HL-60/S4 (cell line): ENCODE measurements around the gene TCP11X2.
"Not testable (repeated sequence)": the region's sequence is repeated elsewhere in the genome, so short reads cannot be mapped to it uniquely, and the experiment has no call there.

Source experiments
- in situ Hi-C: fragments of 300-500 bp; cut with MboI; formaldehyde crosslinking; loops from 2 replicates; pipeline ENCODE4 v1.14.3; 2022; ENCODE audit warnings: low sequenced_read_pairs

The TCP11X2 gene

DNA sequence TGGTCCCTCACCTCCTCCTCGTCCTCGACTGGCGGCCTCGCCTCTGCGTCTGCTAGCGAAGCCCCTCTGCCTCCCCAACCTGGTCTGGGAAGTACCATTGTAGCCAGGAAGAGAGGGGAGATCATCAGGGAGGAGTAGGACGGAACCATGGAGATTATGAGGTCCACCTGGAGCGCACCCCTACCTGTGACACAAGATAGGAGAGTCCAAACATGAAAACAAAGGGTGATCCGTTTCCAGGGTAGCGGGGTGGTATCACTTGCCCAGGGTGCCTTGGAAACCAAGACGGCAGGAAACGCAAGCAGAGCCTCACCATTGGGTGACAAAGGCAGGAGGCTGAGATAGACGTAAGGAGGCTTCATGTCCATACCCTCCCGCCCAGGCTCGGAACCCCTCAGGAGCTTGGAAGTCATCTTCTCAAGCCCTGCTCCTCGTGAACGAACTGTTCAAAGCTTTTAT lies at the start of gene TCP11X2:
Gene TCP11X2, minus strand, starts transcription at position 51 of the 459 bp plus-strand sequence.
- in situ Hi-C loops, result not testable (repeated sequence)

DNA sequence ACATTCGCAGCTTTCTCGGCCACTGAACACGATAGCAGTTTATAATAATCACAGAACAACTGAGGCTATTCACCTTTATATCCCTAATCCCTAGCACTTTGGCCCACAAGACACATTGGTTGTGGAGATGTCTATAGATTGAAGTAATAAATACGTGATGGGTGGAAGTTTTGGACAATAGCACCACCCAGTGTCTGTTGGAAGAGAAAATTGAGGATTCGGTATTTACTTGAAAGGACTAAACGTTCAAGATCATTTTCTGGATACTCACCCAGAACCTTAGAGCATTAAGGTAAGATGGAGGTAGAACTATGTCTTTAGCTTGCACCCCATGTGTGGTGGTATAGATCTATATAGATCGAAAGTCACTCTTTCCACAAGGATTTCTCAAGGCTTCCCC lies 45.7 kb upstream of the TCP11X2 start:
- in situ Hi-C loops, result no loop called here

- in situ Hi-C loops, result no loop called here
These were observed 44.6 kb upstream of the TCP11X2 start, which contains the start of gene TMSB15A for GRCh38 chrX:102515975-102516941. Gene TMSB15A (minus strand): TSS chrX:102516739.

DNA sequence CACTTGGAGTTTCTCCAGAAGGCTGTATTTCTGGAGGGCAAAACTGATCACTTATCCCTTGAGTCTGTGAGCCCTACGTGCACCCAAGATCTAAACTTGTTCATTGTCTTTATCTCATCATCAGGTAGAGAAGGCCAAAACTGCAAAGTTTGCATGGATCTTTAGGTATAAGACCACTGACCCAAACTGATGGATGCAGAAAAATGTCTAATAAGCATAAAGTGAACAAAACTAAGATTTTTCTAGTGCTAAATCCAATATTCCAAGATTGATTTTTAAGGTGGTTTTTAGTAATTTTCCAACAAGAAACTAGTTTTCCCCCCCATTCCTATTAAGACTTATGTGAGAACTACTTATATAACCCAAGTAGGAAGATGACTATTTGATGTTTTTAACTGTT lies 42.9 kb upstream of the TCP11X2 start:
- in situ Hi-C loops, result no loop called here

DNA sequence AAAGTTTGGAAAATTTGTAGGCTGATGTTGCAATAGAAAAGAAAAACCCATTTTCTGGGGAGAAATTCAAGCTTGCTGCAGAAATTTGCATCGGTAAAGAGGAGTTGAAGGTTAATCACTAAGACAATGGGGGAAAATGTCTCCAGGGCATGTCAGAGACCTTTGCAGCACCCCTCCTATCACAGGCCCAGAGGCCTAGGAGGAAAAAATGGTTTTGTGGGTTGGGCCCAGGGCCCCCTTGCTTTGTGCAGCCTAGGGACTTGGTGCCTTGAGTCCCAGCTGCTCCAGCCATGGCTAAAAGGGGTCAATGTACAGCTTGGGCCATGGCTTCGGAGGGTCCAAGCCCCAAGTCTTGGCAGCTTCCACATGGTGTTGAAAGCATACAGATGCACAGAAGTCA lies 27.1 kb upstream of the TCP11X2 start:
- in situ Hi-C loops, result no loop called here

- in situ Hi-C loops, result no loop called here
These were observed 20.2 kb upstream of the TCP11X2 start for GRCh38 chrX:102491766-102492165.

DNA sequence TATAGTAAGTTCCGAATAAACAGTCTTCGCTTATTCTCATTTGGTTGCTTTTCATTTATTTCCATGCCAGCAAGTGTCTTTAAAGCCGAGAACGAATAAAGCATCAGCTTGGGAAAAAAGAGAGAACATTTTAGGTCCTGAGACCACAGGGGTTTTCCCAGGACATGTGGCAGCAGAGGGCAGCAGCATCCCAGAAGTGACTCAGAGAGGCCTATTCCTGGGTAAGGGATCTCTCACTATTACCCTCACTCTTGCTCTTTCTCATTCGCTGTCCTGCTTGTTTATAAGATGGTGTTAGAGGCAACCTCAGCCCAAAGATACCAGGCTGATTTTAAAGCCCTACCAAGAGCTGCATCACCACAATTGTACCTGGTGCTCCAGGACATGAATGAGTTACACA lies 7.2 kb upstream of the TCP11X2 start:
- in situ Hi-C loops, result not testable (repeated sequence)

DNA sequence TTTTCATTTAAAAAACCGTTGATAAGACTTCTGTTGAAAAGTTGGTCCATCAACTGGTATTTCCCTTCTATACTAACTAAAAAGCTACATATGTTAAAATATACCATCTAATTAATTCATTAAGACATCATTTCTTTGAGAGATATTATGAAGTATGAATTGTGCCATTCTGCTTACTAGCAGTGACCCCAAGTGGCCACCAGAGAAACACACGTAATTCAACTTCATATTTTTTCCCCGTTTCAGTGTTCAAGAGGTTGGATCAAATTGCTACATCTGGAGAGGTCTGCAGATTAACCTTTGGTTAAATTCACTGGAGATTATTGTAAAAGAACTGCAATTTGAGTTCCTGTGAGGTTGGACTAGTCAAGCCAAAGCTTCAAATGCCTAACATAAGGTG lies 1.4 kb downstream of the TCP11X2 start:
- in situ Hi-C loops, result not testable (repeated sequence)

DNA sequence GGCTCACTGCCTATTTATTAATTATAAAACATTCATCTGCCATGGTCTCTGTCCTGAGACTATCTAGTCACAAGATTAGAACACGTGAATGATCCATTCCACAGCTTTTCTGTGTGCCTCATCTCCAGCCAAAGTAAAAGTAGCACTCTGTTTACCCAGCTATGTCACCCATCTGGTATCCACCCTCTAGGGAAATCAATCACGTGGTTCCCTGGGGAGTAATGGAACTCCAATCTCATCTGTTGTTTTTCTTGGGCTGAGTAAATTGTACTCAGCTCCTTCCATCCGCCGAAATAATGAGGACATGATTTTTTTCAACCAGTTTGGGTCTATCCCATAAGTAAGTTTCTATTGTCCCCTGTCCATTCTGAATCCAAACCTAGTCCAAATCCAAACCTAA lies 13.0 kb downstream of the TCP11X2 start:
- in situ Hi-C loops, result not testable (repeated sequence)

DNA sequence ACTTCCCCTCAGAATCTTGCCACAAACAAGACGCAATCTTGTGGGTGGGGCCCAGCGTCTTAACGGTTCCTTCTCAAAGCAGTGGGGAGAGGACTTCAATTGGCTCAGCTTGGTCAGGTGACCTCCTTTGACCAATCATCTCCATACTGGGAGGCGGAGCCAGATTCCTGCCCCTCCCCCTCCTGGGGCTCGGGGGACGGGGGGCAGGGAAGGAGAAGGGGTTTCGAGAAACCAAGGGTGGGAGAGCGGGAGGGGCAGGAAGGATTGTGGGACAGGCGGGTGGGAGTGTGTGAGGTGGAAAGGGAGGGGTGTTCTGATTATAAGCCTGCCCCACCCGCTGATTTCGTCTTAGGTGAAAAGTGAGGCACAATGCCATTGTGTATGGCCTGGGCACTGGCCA lies 31.7 kb downstream of the TCP11X2 start, which contains the start of gene NXF2B:
Gene NXF2B, minus strand, starts transcription at position 101 of the 400 bp plus-strand sequence. CDS start 59,972 bp downstream, outside the sequence.
- in situ Hi-C loops, result not testable (repeated sequence)

GRCh38 chrX:102414493-102414892 lies 57.1 kb downstream of the TCP11X2 start:
- in situ Hi-C loops, result not testable (repeated sequence)
